ENCODE measurements around the gene GABRR2.
A peak's percentile ranks its signal among the peaks of the same experiment; 100 is the strongest.
"Not testable (repeated sequence)": the region's sequence is repeated elsewhere in the genome, so short reads cannot be mapped to it uniquely, and the experiment has no call there.

Gene GABRR2

GRCh38 chr6:89323511-89323971, 8.4 kb upstream of the GABRR2 start:
- DNase-seq, result no peak

GRCh38 chr6:89321131-89321970, 6.3 kb upstream of the GABRR2 start:
- DNase-seq, result no peak

- no peak for DNase-seq
Measured at GRCh38 chr6:89320012-89320559, 5.0 kb upstream of the GABRR2 start.

GRCh38 chr6:89317067-89317466, 2.0 kb upstream of the GABRR2 start:
- no peak for DNase-seq

GRCh38 chr6:89314692-89315091, 407 bp downstream of the GABRR2 start:
- DNase-seq, result no peak

GRCh38 chr6:89313006-89313405, 2.1 kb downstream of the GABRR2 start:
- DNase-seq, result peak; percentile 58

GRCh38 chr6:89311853-89312531, 3.1 kb downstream of the GABRR2 start:
- DNase-seq, result peak; percentile 70

- DNase-seq, result no peak
Measured at GRCh38 chr6:89311530-89311852, 3.6 kb downstream of the GABRR2 start.

- no peak for DNase-seq
Measured at GRCh38 chr6:89310929-89311328, 4.2 kb downstream of the GABRR2 start.

GRCh38 chr6:89308525-89309395, 6.3 kb downstream of the GABRR2 start:
- DNase-seq, result no peak

GRCh38 chr6:89304517-89304916, 10.6 kb downstream of the GABRR2 start:
- not testable (repeated sequence) for DNase-seq

- DNase-seq, result no peak
Measured at GRCh38 chr6:89302936-89303335, 12.2 kb downstream of the GABRR2 start.

GRCh38 chr6:89302195-89302770, 12.8 kb downstream of the GABRR2 start:
- no peak for DNase-seq

- no peak for DNase-seq
Measured at GRCh38 chr6:89301586-89302194, 13.4 kb downstream of the GABRR2 start.

- no peak for DNase-seq
Measured at GRCh38 chr6:89299466-89299850, 15.6 kb downstream of the GABRR2 start.

- no peak for DNase-seq
Measured at GRCh38 chr6:89298680-89299465, 16.2 kb downstream of the GABRR2 start.

- DNase-seq, result no peak
Measured at GRCh38 chr6:89297695-89298351, 17.3 kb downstream of the GABRR2 start.

GRCh38 chr6:89295981-89296380, 19.1 kb downstream of the GABRR2 start:
- DNase-seq, result no peak

- DNase-seq, result not testable (repeated sequence)
Measured at GRCh38 chr6:89295116-89295515, 20.0 kb downstream of the GABRR2 start.

GRCh38 chr6:89291256-89291819, 23.8 kb downstream of the GABRR2 start:
- no peak for DNase-seq
